HepG2 (cell line): ENCODE measurements around the gene PTH.
A peak's percentile ranks its signal among the peaks of the same experiment; 100 is the strongest.

Experiments used
- ARNT2 ChIP-seq: sonication (generic); formaldehyde crosslinking; IDR thresholded peaks from 2 replicates; pipeline ENCODE4 v1.8.0; 2022; ENCODE audit warnings: mild to moderate bottlenecking, low read depth, missing genetic modification reagents, moderate library complexity
- ATF4 ChIP-seq, 2 experiments: fragments of 450-650 bp in 1 of 2; sonication (generic) in 1 of 2; formaldehyde crosslinking; IDR thresholded peaks; 2 replicates each; pipeline versions ENCODE4 v1.5.0 to v1.8.0; 2020 to 2022; ENCODE audit warnings: mild to moderate bottlenecking in 1 of 2, missing genetic modification reagents in 1 of 2
- EZH2 ChIP-seq: conservative IDR thresholded peaks from 2 replicates; pipeline ENCODE4 v1.6.1; 2012; ENCODE audit warnings: mild to moderate bottlenecking, low read depth, low read length, moderate library complexity
- HMG20A ChIP-seq: IDR thresholded peaks from 2 replicates; pipeline ENCODE4 v1.6.1; 2016; ENCODE audit warnings: borderline replicate concordance
- MXI1 ChIP-seq: IDR thresholded peaks from 3 replicates; pipeline ENCODE4 v1.6.1; 2012; ENCODE audit warnings: low read depth, low read length, inconsistent platforms, borderline replicate concordance
- PAF1 ChIP-seq: IDR thresholded peaks from 2 replicates; pipeline ENCODE4 v1.6.1; 2016; ENCODE audit warnings: missing genetic modification reagents, missing compliant biosample characterization
- POLR2AphosphoS5 ChIP-seq: IDR thresholded peaks from 2 replicates; pipeline ENCODE4 v1.6.1; 2012; ENCODE audit warnings: low read depth, low read length
- SRSF9 ChIP-seq: fragments of 200-400 bp; formaldehyde crosslinking; IDR thresholded peaks from 2 replicates; pipeline ENCODE4 v1.6.1; 2018; ENCODE audit warnings: borderline replicate concordance, mild to moderate bottlenecking, low read depth, low read length; ENCODE audit not compliant: insufficient read depth, poor library complexity, severe bottlenecking
- ZNF138 ChIP-seq: sonication (generic); formaldehyde crosslinking; IDR thresholded peaks from 2 replicates; pipeline ENCODE4 v1.5.0; 2020; ENCODE audit warnings: mild to moderate bottlenecking, low read depth, missing genetic modification reagents
- ZNF709 ChIP-seq: sonication (generic); formaldehyde crosslinking; IDR thresholded peaks from 2 replicates; pipeline ENCODE4 v1.5.0; 2020; ENCODE audit warnings: mild to moderate bottlenecking, missing genetic modification reagents
- TF ChIP-seq, protein P1 (sequence below): sonication (generic); formaldehyde crosslinking; IDR thresholded peaks from 2 replicates; pipeline ENCODE4 v1.5.0; 2020; ENCODE audit warnings: mild to moderate bottlenecking, missing genetic modification reagents, moderate library complexity
- TF ChIP-seq, protein P2 (sequence below): sonication (generic); formaldehyde crosslinking; IDR thresholded peaks from 2 replicates; pipeline ENCODE4 v1.5.1; 2020; ENCODE audit warnings: missing genetic modification reagents, mild to moderate bottlenecking, borderline replicate concordance
- TF ChIP-seq, protein P3 (sequence below): sonication (generic); formaldehyde crosslinking; IDR thresholded peaks from 2 replicates; pipeline ENCODE4 v1.8.0; 2022; ENCODE audit warnings: mild to moderate bottlenecking, missing genetic modification reagents; ENCODE audit not compliant: insufficient replicate concordance

GRCh38 chr11:13462311-13462900, 33.4 kb downstream of the PTH start:
- TF ChIP-seq, protein P1, sequence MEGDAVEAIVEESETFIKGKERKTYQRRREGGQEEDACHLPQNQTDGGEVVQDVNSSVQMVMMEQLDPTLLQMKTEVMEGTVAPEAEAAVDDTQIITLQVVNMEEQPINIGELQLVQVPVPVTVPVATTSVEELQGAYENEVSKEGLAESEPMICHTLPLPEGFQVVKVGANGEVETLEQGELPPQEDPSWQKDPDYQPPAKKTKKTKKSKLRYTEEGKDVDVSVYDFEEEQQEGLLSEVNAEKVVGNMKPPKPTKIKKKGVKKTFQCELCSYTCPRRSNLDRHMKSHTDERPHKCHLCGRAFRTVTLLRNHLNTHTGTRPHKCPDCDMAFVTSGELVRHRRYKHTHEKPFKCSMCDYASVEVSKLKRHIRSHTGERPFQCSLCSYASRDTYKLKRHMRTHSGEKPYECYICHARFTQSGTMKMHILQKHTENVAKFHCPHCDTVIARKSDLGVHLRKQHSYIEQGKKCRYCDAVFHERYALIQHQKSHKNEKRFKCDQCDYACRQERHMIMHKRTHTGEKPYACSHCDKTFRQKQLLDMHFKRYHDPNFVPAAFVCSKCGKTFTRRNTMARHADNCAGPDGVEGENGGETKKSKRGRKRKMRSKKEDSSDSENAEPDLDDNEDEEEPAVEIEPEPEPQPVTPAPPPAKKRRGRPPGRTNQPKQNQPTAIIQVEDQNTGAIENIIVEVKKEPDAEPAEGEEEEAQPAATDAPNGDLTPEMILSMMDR (CRISPR knock-in tag), result peak; percentile 25; the same call in 1 of the 2 replicates
- TF ChIP-seq PAF1 (CRISPR knock-in tag), result no peak
- TF ChIP-seq HMG20A (CRISPR knock-in tag), result no peak
- TF ChIP-seq, protein P2, sequence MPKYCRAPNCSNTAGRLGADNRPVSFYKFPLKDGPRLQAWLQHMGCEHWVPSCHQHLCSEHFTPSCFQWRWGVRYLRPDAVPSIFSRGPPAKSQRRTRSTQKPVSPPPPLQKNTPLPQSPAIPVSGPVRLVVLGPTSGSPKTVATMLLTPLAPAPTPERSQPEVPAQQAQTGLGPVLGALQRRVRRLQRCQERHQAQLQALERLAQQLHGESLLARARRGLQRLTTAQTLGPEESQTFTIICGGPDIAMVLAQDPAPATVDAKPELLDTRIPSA (CRISPR knock-in tag), result no peak
- TF ChIP-seq ATF4 (CRISPR knock-in tag; IDR thresholded peaks at IDR 0.05), result no peak
- no peak for TF ChIP-seq EZH2
- TF ChIP-seq ARNT2 (CRISPR knock-in tag), result no peak
- TF ChIP-seq MXI1, result no peak
- TF ChIP-seq ZNF709, result no peak
- TF ChIP-seq POLR2AphosphoS5, result no peak
- no peak for TF ChIP-seq SRSF9
- TF ChIP-seq, protein P3, sequence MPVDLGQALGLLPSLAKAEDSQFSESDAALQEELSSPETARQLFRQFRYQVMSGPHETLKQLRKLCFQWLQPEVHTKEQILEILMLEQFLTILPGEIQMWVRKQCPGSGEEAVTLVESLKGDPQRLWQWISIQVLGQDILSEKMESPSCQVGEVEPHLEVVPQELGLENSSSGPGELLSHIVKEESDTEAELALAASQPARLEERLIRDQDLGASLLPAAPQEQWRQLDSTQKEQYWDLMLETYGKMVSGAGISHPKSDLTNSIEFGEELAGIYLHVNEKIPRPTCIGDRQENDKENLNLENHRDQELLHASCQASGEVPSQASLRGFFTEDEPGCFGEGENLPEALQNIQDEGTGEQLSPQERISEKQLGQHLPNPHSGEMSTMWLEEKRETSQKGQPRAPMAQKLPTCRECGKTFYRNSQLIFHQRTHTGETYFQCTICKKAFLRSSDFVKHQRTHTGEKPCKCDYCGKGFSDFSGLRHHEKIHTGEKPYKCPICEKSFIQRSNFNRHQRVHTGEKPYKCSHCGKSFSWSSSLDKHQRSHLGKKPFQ (CRISPR knock-in tag), result no peak
- no peak for TF ChIP-seq ZNF138 (CRISPR knock-in tag)
